H9 (cell line): ENCODE measurements around the gene LPCAT1. TPM values are rescaled to one million over a fixed set of nuclear protein-coding genes. Genes with fewer than 3 reads are reported as not detected.

ENCODE experiments used
- DNase-seq: peaks from one replicate; pipeline ENCODE4 v3.0.0-alpha.2; 2017
- H2AFZ ChIP-seq: one replicate; pipeline ENCODE4 v1.6.1; 2013; ENCODE audit warnings: mild to moderate bottlenecking, low read length, control low read depth, moderate library complexity
- H2AK5ac ChIP-seq: 2 replicates; pipeline ENCODE4 v1.6.1; 2013; ENCODE audit warnings: low read length, control low read depth, mixed read lengths; ENCODE audit not compliant: insufficient read length
- H2BK120ac ChIP-seq: one replicate; pipeline ENCODE4 v1.6.1; 2013; ENCODE audit warnings: low read depth, mild to moderate bottlenecking, low read length, control low read depth, inconsistent platforms; ENCODE audit not compliant: poor library complexity, severe bottlenecking
- H2BK12ac ChIP-seq: 2 replicates; pipeline ENCODE4 v1.6.1; 2013; ENCODE audit warnings: low read length, control low read depth, mixed read lengths, low read depth; ENCODE audit not compliant: insufficient read length
- H2BK15ac ChIP-seq: 2 replicates; pipeline ENCODE4 v1.6.1; 2013; ENCODE audit warnings: low read depth, low read length, control low read depth
- H2BK20ac ChIP-seq: one replicate; pipeline ENCODE4 v1.6.1; 2013; ENCODE audit warnings: low read depth, mild to moderate bottlenecking, low read length, control low read depth, inconsistent platforms; ENCODE audit not compliant: poor library complexity, severe bottlenecking
- H2BK5ac ChIP-seq: 2 replicates; pipeline ENCODE4 v1.6.1; 2013; ENCODE audit warnings: low read length, control low read depth, mixed read lengths; ENCODE audit not compliant: insufficient read length
- H3K14ac ChIP-seq: 2 replicates; pipeline ENCODE4 v1.6.1; 2013; ENCODE audit warnings: low read length, control low read depth; ENCODE audit not compliant: insufficient read depth
- H3K18ac ChIP-seq: 2 replicates; pipeline ENCODE4 v1.6.1; 2013; ENCODE audit warnings: low read depth, mild to moderate bottlenecking, mixed read lengths, low read length, control low read depth; ENCODE audit not compliant: insufficient read length
- H3K23ac ChIP-seq: 2 replicates; pipeline ENCODE4 v1.6.1; 2013; ENCODE audit warnings: low read length, control low read depth, mixed read lengths, low read depth; ENCODE audit not compliant: insufficient read length
- H3K23me2 ChIP-seq: 2 replicates; pipeline ENCODE4 v1.6.1; 2013; ENCODE audit warnings: low read depth, mild to moderate bottlenecking, mixed read lengths, low read length, control low read depth; ENCODE audit not compliant: insufficient read length, poor library complexity, severe bottlenecking
- H3K27ac ChIP-seq: 2 replicates; pipeline ENCODE4 v1.5.1; 2013; ENCODE audit warnings: low read length, control low read depth, mixed read lengths, low read depth; ENCODE audit not compliant: insufficient read length
- H3K27me3 ChIP-seq: 2 replicates; pipeline ENCODE4 v1.6.1; 2013; ENCODE audit warnings: low read length, control low read depth, inconsistent platforms; ENCODE audit not compliant: insufficient read depth
- H3K4ac ChIP-seq: 2 replicates; pipeline ENCODE4 v1.6.1; 2013; ENCODE audit warnings: low read depth, mild to moderate bottlenecking, control low read depth, inconsistent platforms, low read length, moderate library complexity
- H3K4me1 ChIP-seq: 2 replicates; pipeline ENCODE4 v1.6.1; 2013; ENCODE audit warnings: low read length, control low read depth, inconsistent platforms; ENCODE audit not compliant: insufficient read depth
- H3K4me2 ChIP-seq: 2 replicates; pipeline ENCODE4 v1.6.1; 2013; ENCODE audit warnings: low read length, control low read depth, mixed read lengths; ENCODE audit not compliant: insufficient read length, insufficient read depth
- H3K56ac ChIP-seq: 2 replicates; pipeline ENCODE4 v1.6.1; 2013; ENCODE audit warnings: low read depth, mild to moderate bottlenecking, mixed read lengths, low read length, control low read depth; ENCODE audit not compliant: insufficient read length
- H3K79me1 ChIP-seq: 2 replicates; pipeline ENCODE4 v1.6.1; 2013; ENCODE audit warnings: low read depth, mild to moderate bottlenecking, moderate library complexity, low read length, control low read depth, inconsistent platforms; ENCODE audit not compliant: insufficient read depth, poor library complexity, severe bottlenecking
- H3K79me2 ChIP-seq: 2 replicates; pipeline ENCODE4 v1.6.1; 2013; ENCODE audit warnings: low read length, control low read depth, inconsistent platforms; ENCODE audit not compliant: insufficient read depth
- H3K9ac ChIP-seq: 2 replicates; pipeline ENCODE4 v1.6.1; 2013; ENCODE audit warnings: low read length, control low read depth, mixed read lengths; ENCODE audit not compliant: insufficient read length; ENCODE audit errors: extremely low read depth
- H3K9me3 ChIP-seq: one replicate; pipeline ENCODE4 v1.6.1; 2013; ENCODE audit warnings: low read depth, low read length, inconsistent platforms; ENCODE audit not compliant: control insufficient read depth
- H3T11ph ChIP-seq: one replicate; pipeline ENCODE4 v1.6.1; 2013; ENCODE audit warnings: mild to moderate bottlenecking, low read length, control low read depth, inconsistent platforms
- H4K20me1 ChIP-seq: one replicate; pipeline ENCODE4 v1.6.1; 2013; ENCODE audit not compliant: control insufficient read depth, insufficient read length, insufficient read depth
- H4K5ac ChIP-seq: 2 replicates; pipeline ENCODE4 v1.6.1; 2013; ENCODE audit warnings: low read depth, mild to moderate bottlenecking, mixed read lengths, low read length, control low read depth; ENCODE audit not compliant: insufficient read length
- H4K8ac ChIP-seq: replicated peaks from 2 replicates; pipeline ENCODE4 v1.6.1; 2013; ENCODE audit warnings: low read length, control low read depth, mixed read lengths, low read depth; ENCODE audit not compliant: insufficient read length
- H4K91ac ChIP-seq: 2 replicates; pipeline ENCODE4 v1.6.1; 2013; ENCODE audit warnings: low read depth, mild to moderate bottlenecking, moderate library complexity, mixed read lengths, low read length, control low read depth; ENCODE audit not compliant: insufficient read length
- H3K27ac Mint-ChIP-seq, 3 experiments: 2 replicates in 2 of 3; 3 replicates in 1 of 3; pipeline ENCODE4 v1.8.0; 2020 to 2021; ENCODE audit warnings: mixed read lengths in 3 of 3, mild to moderate bottlenecking in 1 of 3, moderate library complexity in 1 of 3
- H3K27me3 Mint-ChIP-seq: 2 replicates; pipeline ENCODE4 v1.8.0; 2021; ENCODE audit warnings: low read depth, mild to moderate bottlenecking, moderate library complexity, mixed read lengths
- H3K36me3 Mint-ChIP-seq, 3 experiments: 2 replicates in 2 of 3; 3 replicates in 1 of 3; pipeline ENCODE4 v1.8.0; 2020 to 2021; ENCODE audit warnings: low read depth in 3 of 3, mixed read lengths in 3 of 3; ENCODE audit not compliant: insufficient read depth in 1 of 3
- H3K4me1 Mint-ChIP-seq, 2 experiments: 2 replicates each; pipeline ENCODE4 v1.8.0; 2020; ENCODE audit warnings: mixed read lengths in 2 of 2
- H3K4me3 Mint-ChIP-seq, 2 experiments: 2 replicates in 1 of 2; 3 replicates in 1 of 2; pipeline ENCODE4 v1.8.0; 2020 to 2021; ENCODE audit warnings: mild to moderate bottlenecking in 2 of 2, mixed read lengths in 2 of 2, moderate library complexity in 1 of 2
- H3K9me3 Mint-ChIP-seq, 2 experiments: 2 replicates in 1 of 2; 3 replicates in 1 of 2; pipeline ENCODE4 v1.8.0; 2020; ENCODE audit warnings: mild to moderate bottlenecking in 2 of 2, mixed read lengths in 2 of 2, moderate library complexity in 1 of 2
- WGBS: extraction: QIAGEN DNeasy Blood & Tissue Kit; methylation state at CpG from one replicate; pipeline ENCODE4 v1.1.7; 2013; ENCODE audit warnings: missing lambda C conversion rate, low lambda C conversion rate, mixed read lengths; ENCODE audit not compliant: insufficient read length; ENCODE audit errors: extremely low coverage; 5-methylcytosine and 5-hydroxymethylcytosine counted together
- total RNA-seq: library from RNA; stranded (reverse); gene quantifications from 2 replicates; pipeline ENCODE4 v1.2.1, GENCODE V29; 2021
- TF ChIP-seq, protein P1 (sequence below): fragments of 200-600 bp; sonication (generic); conservative IDR thresholded peaks from 3 replicates; pipeline ENCODE4 v1.8.0; 2021; ENCODE audit warnings: antibody characterized with exemption, mild to moderate bottlenecking

The LPCAT1 gene
- total RNA-seq, 1 experiment from 2014 or later = 231 TPM

DNA sequence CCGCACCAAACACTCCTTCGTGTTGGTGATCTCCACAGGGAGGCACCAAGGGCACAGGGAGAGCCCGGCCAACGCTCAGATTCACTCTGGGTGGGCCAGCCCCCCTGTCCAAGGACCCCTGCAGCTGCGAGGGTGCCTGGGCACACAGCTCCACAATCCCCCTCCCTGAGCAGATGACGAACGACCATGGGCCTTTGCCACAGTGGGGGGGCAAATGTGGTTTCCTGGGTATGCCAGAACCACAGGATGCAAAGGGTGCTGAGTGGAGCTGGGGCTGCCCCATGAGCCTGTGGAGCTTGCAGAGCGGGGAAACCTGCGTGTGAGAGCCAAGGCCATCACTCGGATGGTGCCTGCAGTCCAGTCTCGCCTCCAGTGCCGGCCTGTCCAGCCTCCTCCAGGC is 31.0 kb downstream of the LPCAT1 start:
- no peaks in the 10 kb centered on the region for H3K4me1 Mint-ChIP-seq
- no peak overlapping the region for H3K4ac ChIP-seq
- H4K5ac ChIP-seq = no peak overlapping the region
- H3K9me3 Mint-ChIP-seq = no peaks in the 10 kb centered on the region
- H3K79me1 ChIP-seq = no peaks in the 10 kb centered on the region
- H4K20me1 ChIP-seq = no peaks in the 10 kb centered on the region
- H2BK12ac ChIP-seq = no peak overlapping the region
- H3K27me3 ChIP-seq = no peaks in the 10 kb centered on the region
- no peak overlapping the region for H2BK5ac ChIP-seq
- H3K23ac ChIP-seq = no peak overlapping the region
- no peak overlapping the region for H4K91ac ChIP-seq
- no peaks in the 10 kb centered on the region for H3K23me2 ChIP-seq
- no peak overlapping the region for H2BK120ac ChIP-seq
- no peak overlapping the region for H3K14ac ChIP-seq
- DNase-seq = no peak
- no peak overlapping the region; a peak in 2 of 7 replicates for H3K27ac Mint-ChIP-seq
- TF ChIP-seq, protein P1, sequence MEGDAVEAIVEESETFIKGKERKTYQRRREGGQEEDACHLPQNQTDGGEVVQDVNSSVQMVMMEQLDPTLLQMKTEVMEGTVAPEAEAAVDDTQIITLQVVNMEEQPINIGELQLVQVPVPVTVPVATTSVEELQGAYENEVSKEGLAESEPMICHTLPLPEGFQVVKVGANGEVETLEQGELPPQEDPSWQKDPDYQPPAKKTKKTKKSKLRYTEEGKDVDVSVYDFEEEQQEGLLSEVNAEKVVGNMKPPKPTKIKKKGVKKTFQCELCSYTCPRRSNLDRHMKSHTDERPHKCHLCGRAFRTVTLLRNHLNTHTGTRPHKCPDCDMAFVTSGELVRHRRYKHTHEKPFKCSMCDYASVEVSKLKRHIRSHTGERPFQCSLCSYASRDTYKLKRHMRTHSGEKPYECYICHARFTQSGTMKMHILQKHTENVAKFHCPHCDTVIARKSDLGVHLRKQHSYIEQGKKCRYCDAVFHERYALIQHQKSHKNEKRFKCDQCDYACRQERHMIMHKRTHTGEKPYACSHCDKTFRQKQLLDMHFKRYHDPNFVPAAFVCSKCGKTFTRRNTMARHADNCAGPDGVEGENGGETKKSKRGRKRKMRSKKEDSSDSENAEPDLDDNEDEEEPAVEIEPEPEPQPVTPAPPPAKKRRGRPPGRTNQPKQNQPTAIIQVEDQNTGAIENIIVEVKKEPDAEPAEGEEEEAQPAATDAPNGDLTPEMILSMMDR = no peak
- no CpG with 5 or more reads among the region's 12 CpGs for WGBS
- H3K79me2 ChIP-seq = peaks cover 8% of the 10 kb centered on the region
- H3K27ac ChIP-seq = no peak overlapping the region
- no peak overlapping the region for H2BK15ac ChIP-seq
- H2AFZ ChIP-seq = no peak overlapping the region
- H3T11ph ChIP-seq = no peak overlapping the region
- no peak overlapping the region for H3K4me2 ChIP-seq
- H3K4me1 ChIP-seq = no peaks in the 10 kb centered on the region
- no peak overlapping the region for H2BK20ac ChIP-seq
- no peaks in the 10 kb centered on the region for H3K27me3 Mint-ChIP-seq
- H4K8ac ChIP-seq = no peak overlapping the region
- no peak overlapping the region for H3K56ac ChIP-seq
- H3K9ac ChIP-seq = no peak overlapping the region
- H2AK5ac ChIP-seq = no peak overlapping the region
- peaks cover 37 to 95% (median 89%) of the 10 kb centered on the region in 3 experiments; a peak in 6 of 7 replicates for H3K36me3 Mint-ChIP-seq
- H3K4me3 Mint-ChIP-seq = no peak overlapping the region
- H3K18ac ChIP-seq = no peak overlapping the region
- no peaks in the 10 kb centered on the region for H3K9me3 ChIP-seq
